Measurements from ENCODE around the gene GSTP1.

The GSTP1 gene

DNA sequence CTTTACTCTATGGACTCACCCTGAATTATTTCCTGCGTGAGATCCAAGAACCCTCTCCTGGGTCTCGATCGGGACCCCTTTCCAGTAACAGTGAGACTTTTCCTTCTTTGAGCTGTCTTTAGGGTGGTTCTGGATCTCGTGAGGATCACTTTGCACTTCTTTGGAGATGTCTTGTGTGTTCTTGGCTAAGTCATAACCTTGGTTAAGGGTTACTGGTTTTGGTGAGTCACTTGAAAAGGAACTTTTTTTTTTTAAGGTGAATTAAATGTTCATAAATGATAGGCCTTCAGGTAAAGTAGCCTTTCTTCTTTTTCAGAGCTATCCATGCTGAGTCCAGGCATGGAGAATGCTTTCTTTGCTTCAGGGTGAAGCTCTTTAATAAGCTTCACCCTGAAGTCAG lies 19.4 kb upstream of the GSTP1 start:
- H3K4me3 ChIP-seq (ENCODE audit: low read depth, low read length), result no peak overlapping the region
- TF ChIP-seq, protein P1, sequence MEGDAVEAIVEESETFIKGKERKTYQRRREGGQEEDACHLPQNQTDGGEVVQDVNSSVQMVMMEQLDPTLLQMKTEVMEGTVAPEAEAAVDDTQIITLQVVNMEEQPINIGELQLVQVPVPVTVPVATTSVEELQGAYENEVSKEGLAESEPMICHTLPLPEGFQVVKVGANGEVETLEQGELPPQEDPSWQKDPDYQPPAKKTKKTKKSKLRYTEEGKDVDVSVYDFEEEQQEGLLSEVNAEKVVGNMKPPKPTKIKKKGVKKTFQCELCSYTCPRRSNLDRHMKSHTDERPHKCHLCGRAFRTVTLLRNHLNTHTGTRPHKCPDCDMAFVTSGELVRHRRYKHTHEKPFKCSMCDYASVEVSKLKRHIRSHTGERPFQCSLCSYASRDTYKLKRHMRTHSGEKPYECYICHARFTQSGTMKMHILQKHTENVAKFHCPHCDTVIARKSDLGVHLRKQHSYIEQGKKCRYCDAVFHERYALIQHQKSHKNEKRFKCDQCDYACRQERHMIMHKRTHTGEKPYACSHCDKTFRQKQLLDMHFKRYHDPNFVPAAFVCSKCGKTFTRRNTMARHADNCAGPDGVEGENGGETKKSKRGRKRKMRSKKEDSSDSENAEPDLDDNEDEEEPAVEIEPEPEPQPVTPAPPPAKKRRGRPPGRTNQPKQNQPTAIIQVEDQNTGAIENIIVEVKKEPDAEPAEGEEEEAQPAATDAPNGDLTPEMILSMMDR (IDR thresholded peaks at IDR 0.05; ENCODE audit: insufficient read depth, low read depth, low read length, missing control alignments), result no peak
- DNase-seq (ENCODE audit: low read depth), result no peak

DNA sequence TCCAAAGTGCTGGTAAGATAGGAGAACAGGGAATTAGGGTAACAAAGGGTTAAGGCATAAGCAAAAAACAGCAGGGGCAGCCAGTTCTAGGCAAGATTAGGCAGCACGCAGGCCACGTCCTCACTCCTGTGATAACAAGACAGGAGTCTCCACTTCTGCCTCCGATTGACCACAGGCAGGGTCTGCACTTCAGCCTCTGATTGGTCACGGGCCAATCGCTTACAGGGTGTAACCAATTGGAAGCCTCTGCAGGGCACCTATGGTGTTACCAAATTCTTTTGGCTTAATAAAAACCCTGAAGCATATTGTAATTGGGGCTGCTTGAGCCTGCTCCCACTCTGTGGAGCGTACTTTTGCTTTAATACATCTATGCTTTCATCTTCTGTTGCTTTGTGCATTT lies 12.2 kb upstream of the GSTP1 start:
- DNase-seq (ENCODE audit: low read depth), result no peak
- TF ChIP-seq, protein P1 (IDR thresholded peaks at IDR 0.05; ENCODE audit: insufficient read depth, low read depth, low read length, missing control alignments), result no peak
- no peak overlapping the region for H3K4me3 ChIP-seq (ENCODE audit: low read depth, low read length)

DNA sequence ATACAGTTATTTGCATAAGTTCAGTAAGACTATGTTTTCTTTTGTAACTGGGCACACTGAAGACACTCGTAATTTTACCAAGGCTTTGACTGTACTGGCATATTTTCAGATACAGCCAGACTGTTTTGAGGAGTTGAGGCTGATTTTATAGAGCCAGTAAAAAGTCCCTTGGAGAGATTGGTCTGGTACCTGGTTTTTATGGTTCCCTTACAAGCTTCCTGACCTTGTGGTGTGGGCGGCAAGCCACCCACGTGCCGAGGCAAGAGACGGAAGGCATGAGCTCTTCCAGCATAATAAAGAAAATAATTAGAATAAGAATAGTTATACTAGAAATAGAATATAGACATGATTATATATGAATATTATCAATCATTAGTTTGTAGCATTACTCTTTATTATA lies 11.3 kb upstream of the GSTP1 start:
- no peak for DNase-seq (ENCODE audit: low read depth)
- TF ChIP-seq, protein P1 (IDR thresholded peaks at IDR 0.05; ENCODE audit: insufficient read depth, low read depth, low read length, missing control alignments), result no peak
- no peak overlapping the region for H3K4me3 ChIP-seq (ENCODE audit: low read depth, low read length)

DNA sequence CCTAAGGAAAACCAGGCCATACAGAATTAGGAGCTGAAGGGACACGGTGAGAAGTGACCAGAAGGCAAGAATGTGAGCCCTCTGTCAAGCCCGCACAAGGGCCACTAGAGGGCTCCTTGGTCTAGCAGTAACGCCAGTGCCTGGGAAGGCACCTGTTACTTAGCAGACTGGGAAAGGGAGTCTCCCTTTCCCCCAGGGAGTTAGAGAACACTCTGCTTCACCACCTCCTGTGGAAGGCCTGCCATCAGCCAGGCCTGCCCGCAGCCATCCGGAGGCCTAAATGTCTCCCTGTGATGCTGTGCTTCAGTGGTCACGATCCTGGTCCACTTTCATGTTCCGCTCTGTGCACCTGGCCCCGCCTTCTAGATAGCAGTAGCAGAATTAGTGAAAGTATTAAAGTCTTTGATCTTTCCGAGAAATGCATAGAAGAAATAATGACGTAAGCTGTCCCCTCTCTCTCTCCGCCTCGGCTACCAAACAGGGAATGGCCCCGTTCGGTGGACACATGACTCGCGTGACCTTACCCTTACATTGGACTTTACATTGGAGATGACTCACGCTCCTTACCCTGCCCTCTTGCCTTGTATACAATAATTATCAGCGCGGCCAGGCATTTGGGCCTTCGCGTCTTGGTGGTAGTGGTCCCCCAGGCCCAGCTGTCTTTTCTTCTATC lies 10.7 kb upstream of the GSTP1 start:
- TF ChIP-seq, protein P1 (IDR thresholded peaks at IDR 0.05; ENCODE audit: insufficient read depth, low read depth, low read length, missing control alignments), result peak; percentile 78
- no peak overlapping the region for H3K4me3 ChIP-seq (ENCODE audit: low read depth, low read length)
- peak; percentile 73 for DNase-seq (ENCODE audit: low read depth)

DNA sequence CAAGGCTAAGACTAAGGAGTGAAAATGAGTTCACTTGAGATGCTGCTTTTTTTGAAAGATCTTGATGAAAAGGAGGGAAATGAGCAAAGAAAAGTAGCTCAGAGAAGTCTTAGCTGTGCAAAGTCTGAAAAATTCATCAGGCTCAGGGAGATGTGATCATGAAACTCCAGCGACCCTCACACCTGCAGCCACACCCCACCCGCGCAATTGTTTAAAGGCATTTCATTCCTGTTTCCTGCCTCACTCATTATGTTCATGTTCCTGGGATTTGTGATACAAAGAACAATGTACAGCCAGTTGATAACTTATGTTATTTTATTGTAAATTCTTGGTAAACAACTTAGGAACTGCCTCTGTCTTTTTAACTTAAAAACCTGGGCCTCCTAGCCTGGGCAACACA lies 8.7 kb upstream of the GSTP1 start:
- no peak for DNase-seq (ENCODE audit: low read depth)
- TF ChIP-seq, protein P1 (IDR thresholded peaks at IDR 0.05; ENCODE audit: insufficient read depth, low read depth, low read length, missing control alignments), result no peak
- H3K4me3 ChIP-seq (ENCODE audit: low read depth, low read length), result no peak overlapping the region

DNA sequence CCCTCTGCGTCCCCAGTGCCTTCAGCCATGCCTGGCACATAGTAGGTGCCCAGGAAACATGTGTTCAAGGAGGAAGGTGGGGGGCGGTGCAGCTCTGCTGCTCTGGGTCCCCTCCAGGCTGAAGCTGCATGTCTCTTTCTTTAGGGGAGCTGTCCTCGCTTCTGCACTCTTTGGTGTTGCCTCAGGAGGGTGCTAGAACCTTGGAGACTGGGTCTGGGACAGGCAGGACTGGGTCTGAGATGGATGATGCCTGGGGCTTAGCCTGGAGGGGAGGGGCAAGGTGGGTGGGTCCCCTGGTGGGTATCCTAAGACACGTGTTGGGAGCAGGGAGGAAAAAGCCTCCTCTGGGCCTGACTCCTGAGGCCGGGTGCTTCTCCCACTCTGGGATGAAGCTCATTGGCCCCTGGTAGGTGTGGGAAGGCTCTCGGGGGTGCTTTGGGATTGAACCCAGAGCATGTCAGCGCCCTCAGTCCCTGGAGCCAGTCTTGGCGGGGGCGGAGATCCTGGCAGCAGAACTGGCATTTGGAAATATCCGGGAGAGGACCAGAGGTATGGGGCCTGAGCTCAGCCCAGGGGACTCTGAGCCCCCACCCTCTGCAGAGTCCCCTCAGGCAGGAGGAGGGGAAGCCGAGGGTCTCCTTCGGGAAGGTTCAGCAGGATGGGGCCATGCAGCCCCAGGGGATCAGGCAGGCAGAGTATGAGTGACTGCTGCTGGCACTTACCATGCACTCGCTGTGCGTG lies 6.7 kb upstream of the GSTP1 start:
- TF ChIP-seq, protein P1 (IDR thresholded peaks at IDR 0.05; ENCODE audit: insufficient read depth, low read depth, low read length, missing control alignments), result peak; percentile 22
- DNase-seq (ENCODE audit: low read depth), result peak; percentile 43
- no peak overlapping the region for H3K4me3 ChIP-seq (ENCODE audit: low read depth, low read length)
